Renal cortex interstitium (tissue), 11 donors: ENCODE measurements around the gene COG5. TPM values are rescaled to one million over a fixed set of nuclear protein-coding genes. Genes with fewer than 3 reads are reported as not detected.

Experiments
- DNase-seq, 11 donors: peaks; one replicate each; pipeline ENCODE4 v3.0.0-alpha.2; 2013; ENCODE audit warnings: low read depth in 9 of 11, low spot score in 4 of 11; ENCODE audit errors: extremely low read depth in 1 of 11
- polyA plus RNA-seq, 3 donors: library from polyadenylated mRNA; unstranded; fragments of 120-200 nt; gene quantifications; one replicate each; pipeline ENCODE4 v1.2.1, GENCODE V29; 2013; ENCODE audit not compliant: insufficient read length in 3 of 3

The COG5 gene
- polyA plus RNA-seq, 3 donors = 31.0 to 36.7 (median 35.6) TPM

GRCh38 chr7:107432261-107432660 is 131.5 kb downstream of the COG5 start:
- DNase-seq = no peak

GRCh38 chr7:107430057-107430456 is 133.7 kb downstream of the COG5 start:
- DNase-seq = no peak

- no peak for DNase-seq
Observed at GRCh38 chr7:107428642-107429041, 135.1 kb downstream of the COG5 start.

GRCh38 chr7:107427462-107427861 is 136.3 kb downstream of the COG5 start:
- DNase-seq = no peak

DNA sequence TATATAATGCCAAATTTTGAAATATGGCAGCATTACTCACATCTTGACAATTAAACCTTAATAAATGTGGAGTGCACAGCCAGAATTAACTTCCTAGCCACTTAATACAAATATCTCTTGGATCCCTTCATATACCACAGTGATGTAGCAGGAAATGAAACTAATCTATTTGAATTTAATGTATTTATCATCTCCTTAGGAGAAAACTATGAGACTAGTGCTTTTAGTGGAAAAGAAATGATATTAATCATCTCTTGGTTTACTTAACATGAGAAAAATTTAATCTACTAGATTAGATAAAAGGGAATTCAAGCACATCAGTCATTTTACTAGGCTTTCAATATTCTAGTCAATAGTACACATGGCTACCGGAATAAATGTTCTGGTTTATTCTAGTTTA is 149.5 kb downstream of the COG5 start:
- no peak for DNase-seq

DNA sequence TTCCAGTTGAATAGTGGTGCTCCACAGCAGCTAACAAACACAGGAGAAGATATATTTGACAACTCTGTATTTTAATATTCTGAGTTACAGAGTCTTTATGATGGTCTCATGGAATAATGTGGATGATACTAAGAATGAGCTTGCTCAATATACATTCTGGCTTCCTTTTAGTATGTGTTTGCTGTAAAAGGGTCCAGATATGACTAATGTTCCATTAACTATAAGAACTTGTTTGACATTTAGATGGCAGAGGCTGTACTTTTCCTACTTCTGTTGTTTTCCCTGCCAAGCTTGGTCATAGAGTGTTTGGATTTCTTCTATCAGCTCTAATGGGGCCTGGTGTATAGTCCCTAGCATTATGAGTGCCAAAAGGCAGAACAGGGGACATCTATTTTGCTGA is 155.4 kb downstream of the COG5 start:
- no peak for DNase-seq

DNA sequence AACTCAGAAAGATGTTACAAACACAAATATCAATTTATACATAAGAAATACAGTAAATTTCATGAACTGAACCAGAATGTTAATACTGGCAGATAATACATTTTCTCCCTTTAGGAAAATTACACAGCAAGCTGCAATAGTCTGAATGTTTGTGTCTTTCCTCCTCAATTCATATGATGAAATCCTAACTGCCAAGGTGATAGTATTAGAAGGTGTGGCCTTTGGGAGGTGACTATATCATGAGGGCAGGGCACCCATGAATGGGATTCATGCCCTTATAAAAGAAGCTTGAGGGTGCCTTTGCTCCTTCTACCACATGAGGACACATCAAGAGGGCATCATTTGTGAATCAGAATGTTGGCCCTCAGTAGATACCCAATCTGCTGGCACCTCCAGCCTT is 158.2 kb downstream of the COG5 start:
- DNase-seq = no peak

DNA sequence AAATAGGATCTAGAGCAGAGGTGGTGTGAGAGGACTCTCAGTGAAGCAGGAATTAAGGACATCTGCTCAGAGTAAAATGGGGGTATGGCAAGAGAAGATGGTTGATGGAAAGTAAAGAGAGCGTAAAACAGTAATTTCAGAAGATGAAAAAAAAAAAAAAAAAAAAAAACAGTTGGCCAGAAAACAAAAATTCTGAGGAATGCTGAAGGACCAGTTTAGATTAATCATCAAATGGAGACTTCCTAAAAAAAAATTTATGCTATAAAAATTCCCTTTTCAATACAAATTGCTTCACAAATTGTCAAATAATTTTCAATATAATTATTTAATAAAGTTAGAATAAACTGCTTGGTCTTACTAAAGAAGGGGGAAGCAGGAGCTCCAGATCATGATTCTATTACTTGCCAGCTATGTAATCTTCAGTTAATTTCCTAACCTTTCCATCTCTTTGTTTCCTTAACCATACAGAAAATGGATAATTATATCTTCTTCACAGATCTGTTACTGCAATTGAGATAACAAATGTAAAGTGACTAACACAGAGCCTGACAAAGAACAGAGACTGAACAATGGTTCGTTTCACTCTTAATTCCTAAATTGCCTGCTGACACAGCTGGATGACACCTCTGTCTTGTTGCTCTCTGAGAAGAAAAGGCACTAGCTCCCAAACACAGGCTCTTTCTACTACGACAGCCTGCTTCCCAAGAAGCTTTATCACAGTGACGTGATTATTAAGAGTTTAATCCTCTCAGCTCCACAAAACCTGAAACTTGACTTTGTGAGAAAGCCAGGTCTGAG is 158.8 kb downstream of the COG5 start:
- DNase-seq = no peak

DNA sequence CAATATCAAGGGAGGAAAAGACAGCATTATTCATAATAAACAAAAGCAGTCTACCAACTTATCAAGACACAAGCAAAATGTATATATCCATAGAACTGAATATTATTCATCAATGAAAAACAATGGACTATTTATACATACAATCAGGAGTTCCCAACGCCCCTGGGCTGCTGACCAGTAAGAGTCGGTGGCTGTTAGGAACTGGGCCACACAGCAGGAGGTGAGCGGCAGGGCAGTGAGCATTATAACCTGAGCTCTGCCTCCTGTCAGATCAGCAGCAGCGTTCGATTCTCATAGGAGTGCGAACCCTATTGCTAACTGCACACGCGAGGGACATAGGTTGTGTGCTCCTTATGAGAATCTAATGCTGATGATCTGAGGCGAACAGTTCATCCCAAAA is 165.6 kb downstream of the COG5 start:
- DNase-seq = no peak

GRCh38 chr7:107396990-107397389 is 166.7 kb downstream of the COG5 start:
- no peak for DNase-seq

DNA sequence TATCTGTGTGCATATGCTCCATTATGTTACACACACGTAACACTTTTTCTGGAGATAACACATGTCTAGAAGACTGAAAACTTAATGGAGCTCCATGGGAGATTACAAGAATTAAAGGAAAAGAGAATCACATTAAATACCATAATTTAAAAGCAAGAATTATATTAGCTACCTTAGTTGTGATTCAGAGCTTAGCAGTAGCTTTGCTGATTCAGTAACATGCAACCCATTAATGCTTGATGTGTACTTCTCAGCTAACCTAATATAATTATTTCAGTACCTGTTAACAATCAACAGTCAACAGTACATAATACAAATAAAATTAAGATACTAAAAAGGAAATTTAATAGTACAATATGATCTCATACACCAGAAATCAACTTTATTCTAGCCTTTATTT is 167.6 kb downstream of the COG5 start:
- DNase-seq = no peak

DNA sequence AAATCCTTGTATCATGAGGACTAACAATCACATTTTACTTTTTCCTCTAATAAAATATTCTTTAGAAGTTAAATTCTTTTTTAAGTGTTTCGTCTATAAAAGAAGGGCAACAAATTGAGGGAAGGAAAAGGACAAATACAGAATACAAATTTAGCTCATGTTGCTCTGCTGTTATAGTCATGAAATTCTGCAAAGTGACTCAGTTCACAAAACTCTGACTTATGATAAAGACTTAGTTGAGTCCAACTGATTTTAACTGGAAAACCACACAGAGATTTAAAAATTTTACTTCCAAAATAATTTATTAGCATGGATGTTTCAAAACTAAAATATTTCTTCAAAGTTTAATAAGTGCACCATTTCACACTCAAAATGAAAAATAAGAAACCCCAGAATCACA is 168.9 kb downstream of the COG5 start:
- DNase-seq = no peak

DNA sequence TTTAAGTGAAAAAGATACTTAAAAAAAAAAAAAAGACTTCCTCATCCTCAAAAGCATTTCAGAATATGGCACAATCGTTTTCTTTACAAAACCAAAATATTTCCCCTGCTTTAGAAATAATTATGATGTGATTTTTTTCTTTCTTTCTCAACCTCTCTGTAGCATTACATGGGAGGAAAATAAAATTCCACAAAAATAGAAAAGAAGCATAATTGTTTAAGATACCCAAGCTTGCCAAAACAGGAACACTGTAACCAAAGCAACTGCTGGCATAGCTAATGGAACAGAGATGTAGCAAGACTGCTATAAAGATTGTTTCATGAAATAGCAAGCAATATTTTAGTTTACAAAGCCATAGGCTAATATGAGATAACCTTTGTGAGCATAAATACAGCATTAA is 169.4 kb downstream of the COG5 start:
- DNase-seq = no peak

- DNase-seq = peak in 1 of 11 donors; percentile 11
Observed at GRCh38 chr7:107392830-107393229, 170.9 kb downstream of the COG5 start.

- DNase-seq = peak in 1 of 11 donors; percentile 22
Observed at GRCh38 chr7:107390916-107391315, 172.8 kb downstream of the COG5 start.

GRCh38 chr7:107388604-107389003 is 175.1 kb downstream of the COG5 start:
- no peak for DNase-seq

DNA sequence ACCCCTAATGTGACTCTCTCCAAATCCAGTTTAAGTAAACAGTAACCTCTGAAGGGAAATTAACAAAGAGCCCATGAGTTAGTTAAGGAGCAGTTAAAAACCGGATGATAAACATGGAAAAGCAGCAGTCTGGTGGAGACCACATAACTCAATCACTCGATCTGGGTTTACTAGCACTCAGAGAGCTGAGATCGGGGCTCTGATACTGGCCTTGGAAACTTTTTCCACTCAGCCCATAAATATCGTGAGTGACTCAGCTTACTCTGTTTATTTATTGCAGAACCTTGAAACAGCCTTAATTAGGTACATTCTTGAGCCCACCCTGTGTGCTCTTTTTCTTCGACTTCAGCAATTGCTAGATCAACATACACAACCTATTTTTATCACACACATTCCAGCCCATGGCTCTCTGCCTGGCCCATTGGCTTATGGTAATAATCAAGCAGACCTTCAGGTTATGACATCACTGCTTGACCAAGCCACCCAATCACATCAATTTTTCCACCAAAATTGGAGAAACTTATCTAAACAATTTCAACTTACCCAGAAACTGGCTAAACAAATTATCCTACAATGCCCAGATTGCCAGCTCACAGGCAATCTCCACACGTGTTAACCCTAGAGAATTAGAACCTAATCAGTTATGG is 176.0 kb downstream of the COG5 start:
- peak in 3 of 11 donors; percentile 43 to 45 (median 45) for DNase-seq

DNA sequence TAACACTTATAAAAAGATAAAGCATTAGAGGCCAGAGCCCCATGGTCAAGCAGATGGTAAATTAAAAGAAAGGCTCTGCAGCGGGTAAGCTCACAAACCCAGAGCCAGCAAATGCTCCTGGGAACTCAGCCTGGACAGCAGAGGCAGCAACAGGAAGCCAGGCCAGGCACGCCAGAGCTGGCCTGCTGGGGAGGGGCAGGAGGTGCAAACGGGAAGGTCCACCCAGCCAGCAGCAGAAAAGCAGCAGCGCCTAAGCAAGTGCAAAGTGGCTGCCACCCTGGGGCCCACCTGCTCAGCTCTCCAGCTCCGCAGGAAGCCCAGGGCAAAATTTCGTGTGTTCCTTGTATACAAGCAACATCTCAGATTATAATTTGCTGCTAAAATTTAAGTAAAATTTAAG is 176.6 kb downstream of the COG5 start:
- DNase-seq = peak in 2 of 11 donors; percentile 19 to 21

- no peak for DNase-seq
Observed at GRCh38 chr7:107386548-107387102, 177.1 kb downstream of the COG5 start.

DNA sequence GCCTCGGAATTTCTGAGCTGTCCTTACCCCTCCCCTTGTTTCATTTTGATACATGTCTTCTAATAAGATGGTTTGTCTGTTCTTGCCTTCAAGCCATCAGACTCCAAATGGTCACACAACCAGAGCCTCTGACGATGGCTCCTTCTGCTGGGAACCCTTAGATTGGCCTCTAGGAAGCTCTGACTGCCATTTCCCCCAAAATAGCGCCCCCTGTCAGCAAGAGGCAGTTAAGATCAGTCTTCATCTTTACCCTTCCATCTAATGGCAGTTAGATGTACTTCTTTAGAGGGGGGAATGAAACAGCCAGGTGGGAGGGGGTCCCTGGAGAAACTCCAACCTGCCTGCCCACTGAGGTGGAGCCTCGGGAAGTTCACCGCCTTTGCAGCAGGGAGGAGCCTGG is 179.7 kb downstream of the COG5 start:
- no peak for DNase-seq
